GM19023 (cell line): ENCODE measurements around the gene SLC6A18.
"Not testable (repeated sequence)": the region's sequence is repeated elsewhere in the genome, so short reads cannot be mapped to it uniquely, and the experiment has no call there.

Experiments used
- ATAC-seq: cut with Tn5 transposase; IDR thresholded peaks from one replicate; pipeline ENCODE4 v1.9.1; 2021; ENCODE audit warnings: mild to moderate bottlenecking, moderate library complexity; ENCODE audit not compliant: unreplicated experiment

Gene SLC6A18

DNA sequence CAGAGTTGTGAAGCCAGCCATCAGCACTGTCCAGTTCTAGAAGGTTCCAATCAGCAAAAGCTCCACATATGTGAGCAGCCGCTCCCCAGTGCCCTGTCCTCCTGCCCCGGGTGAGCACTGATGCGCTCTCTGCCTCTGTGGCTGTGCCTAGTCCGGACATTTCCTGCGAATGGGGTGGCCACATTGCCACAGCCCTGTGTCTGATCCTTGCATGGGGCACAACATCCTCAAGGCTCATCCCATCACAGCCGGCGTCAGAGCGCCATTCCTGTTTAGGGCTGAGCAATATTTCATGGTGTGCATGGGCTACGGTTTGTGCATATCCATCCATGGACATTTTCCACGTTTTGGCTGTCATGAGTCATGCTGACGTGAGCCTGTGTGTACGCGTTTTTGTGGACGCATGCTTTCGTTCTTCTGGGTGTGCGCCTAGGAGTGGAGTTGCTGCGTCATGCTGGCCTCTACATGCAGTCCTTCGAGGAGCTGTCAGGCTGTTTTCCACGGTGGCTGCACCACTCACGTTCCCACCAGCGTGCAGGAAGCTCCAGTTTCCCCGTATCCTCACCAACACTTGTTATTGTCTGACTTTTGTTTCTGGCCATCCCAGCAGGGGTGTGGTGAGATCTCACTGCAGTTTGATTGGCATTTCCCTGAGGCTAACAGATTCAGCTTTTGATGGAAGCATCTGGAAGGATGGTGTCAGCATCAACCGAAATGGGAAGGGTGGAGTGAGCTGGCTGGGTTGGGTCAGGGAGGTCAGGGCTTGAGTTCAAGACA lies 9.7 kb upstream of the SLC6A18 start:
- ATAC-seq = no peak

- no peak for ATAC-seq
These were observed 8.8 kb upstream of the SLC6A18 start for GRCh38 chr5:1216211-1216917.

- no peak for ATAC-seq
These were observed 8.3 kb upstream of the SLC6A18 start for GRCh38 chr5:1216918-1217295.

GRCh38 chr5:1217596-1218206 lies 7.5 kb upstream of the SLC6A18 start:
- no peak for ATAC-seq

DNA sequence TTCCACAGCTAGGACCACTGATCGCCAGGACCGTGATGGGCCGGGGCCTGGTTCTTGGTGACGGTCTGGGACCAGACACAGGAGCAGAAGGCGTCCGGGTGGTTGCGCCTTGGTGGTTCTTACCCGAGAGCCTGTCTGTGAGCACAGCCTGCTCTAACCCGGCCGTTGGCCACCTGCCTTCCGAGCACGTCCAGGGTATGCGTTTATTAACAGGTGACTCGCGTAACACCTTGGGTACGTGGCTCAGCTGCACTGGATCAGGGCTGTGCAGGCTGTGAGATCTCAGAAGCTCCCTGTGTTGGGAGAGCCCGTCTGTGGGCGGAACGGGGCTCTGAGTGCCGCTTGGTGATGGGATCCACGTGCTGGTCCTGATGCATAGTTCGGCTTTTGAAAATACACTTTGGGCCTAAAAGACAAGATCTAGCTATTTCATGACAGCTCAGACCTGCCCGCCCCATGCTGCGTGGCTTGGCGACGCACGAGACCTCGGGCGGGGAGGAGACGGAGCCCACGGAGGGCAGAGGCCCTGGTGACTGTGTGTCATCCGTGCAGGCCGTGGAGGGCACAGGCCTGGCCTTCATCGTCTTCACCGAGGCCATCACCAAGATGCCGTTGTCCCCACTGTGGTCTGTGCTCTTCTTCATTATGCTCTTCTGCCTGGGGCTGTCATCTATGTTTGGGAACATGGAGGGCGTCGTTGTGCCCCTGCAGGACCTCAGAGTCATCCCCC lies 6.7 kb upstream of the SLC6A18 start:
- ATAC-seq = no peak

DNA sequence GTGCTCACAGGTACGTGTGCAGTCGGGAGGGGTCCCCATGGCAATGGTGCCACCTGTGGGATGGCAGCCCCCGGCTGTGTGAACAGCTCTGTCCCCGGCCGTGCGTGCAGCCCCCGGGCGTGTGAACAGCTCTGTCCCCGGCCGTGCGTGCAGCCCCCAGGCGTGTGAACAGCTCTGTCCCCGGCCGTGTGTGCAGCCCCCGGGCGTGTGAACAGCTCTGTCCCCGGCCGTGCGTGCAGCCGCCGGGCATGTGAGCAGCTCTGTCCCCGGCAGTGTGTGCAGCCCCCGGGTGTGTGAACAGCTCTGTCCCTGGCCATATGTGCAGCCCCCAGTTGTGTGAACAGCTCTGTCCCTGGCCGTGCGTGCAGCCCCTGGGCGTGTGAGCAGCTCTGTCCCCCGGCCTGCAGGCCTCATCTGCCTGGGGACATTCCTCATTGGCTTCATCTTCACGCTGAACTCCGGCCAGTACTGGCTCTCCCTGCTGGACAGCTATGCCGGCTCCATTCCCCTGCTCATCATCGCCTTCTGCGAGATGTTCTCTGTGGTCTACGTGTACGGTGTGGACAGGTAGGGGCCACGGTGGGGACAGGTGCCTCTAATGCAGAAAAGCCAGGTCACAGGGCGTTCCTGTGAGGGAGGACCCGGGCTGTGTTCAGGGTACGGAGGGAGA lies 5.9 kb upstream of the SLC6A18 start:
- no peak for ATAC-seq

DNA sequence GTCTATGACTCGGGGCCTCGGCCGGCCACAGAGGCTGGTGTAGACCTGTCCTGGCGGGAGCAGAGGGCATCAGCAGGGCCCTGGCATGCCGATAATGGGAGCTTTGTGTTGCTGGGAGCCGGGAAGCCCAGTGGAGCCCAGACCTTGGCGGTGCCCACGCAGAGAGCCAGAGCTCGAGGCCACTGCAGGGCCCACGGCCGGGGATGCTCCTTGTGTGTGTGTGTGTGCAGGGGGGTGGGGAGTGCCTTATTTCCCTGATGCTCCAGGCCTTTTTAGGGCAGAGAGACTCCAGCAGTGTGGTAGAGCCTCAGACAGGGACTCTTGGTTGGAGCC lies 5.4 kb upstream of the SLC6A18 start:
- ATAC-seq = no peak

DNA sequence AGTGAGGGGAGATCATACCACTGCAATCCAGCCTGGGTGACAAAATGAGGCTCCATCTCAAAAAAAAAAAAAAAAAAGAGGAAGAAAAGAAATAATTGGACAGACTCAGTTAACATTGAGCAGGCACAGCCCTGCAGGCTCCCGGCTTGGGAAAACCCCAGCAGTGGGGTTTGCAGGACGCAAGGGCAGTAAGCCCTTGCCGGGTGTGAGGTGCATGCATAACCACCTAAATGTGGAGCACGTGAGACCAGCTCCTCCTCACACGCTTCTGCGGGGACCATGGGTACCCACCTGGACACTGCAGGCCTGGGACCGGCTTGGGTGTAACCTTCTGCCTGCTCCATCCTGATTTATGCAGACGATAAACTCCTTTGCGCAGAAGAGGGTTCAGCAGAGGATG lies 4.8 kb upstream of the SLC6A18 start:
- ATAC-seq = no peak

GRCh38 chr5:1220831-1221230 lies 4.3 kb upstream of the SLC6A18 start:
- ATAC-seq = no peak

DNA sequence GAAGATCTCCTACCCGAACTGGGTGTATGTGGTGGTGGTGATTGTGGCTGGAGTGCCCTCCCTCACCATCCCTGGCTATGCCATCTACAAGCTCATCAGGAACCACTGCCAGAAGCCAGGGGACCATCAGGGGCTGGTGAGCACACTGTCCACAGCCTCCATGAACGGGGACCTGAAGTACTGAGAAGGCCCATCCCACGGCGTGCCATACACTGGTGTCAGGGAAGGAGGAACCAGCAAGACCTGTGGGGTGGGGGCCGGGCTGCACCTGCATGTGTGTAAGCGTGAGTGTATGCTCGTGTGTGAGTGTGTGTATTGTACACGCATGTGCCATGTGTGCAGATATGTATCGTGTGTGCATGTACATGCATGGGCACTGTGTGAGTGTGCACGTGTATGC lies 3.5 kb upstream of the SLC6A18 start:
- ATAC-seq = no peak

GRCh38 chr5:1222147-1222546 lies 3.0 kb upstream of the SLC6A18 start:
- no peak for ATAC-seq

- no peak for ATAC-seq
These were observed 2.4 kb upstream of the SLC6A18 start for GRCh38 chr5:1222621-1223277.

DNA sequence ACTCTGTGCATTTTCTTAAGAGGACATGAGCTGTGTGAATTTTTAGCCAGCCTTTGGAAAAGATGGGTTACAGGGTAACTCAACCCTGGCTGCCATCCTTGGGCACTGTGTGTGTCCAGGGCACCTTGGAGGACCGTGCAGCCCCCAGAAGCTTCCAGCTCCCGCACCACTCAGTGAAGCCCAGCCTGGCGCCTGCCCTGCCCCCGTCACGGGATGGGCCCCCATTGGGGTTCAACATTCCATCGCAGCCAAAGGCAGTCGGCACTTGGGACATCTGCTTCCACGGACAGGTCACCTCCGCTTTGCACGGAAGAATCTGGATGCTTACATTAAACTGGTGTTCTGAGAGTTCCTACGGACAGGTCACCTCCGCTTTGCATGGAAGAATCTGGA lies 1.9 kb upstream of the SLC6A18 start:
- no peak for ATAC-seq

GRCh38 chr5:1224631-1225030 lies 550 bp upstream of the SLC6A18 start:
- no peak for ATAC-seq

DNA sequence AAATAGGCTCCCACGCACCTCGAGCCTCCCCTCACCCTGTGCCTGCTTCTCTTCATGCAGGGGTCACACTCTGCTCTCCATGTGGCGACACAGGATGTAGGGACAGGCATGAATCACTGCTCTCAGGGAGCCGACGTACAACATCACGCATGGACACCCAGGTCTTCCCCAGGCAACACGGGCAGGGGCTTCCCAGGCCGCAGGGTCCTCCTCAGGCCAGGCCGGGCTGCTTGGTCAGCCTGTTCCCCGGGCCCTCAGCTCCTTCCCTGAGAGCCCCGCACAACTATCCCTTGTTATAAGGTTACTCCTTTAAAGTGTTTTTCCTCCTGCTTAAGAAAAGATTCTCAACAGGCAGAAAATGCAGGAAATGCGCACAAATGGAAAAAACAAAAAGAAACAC lies 1.1 kb downstream of the SLC6A18 start:
- ATAC-seq = no peak

DNA sequence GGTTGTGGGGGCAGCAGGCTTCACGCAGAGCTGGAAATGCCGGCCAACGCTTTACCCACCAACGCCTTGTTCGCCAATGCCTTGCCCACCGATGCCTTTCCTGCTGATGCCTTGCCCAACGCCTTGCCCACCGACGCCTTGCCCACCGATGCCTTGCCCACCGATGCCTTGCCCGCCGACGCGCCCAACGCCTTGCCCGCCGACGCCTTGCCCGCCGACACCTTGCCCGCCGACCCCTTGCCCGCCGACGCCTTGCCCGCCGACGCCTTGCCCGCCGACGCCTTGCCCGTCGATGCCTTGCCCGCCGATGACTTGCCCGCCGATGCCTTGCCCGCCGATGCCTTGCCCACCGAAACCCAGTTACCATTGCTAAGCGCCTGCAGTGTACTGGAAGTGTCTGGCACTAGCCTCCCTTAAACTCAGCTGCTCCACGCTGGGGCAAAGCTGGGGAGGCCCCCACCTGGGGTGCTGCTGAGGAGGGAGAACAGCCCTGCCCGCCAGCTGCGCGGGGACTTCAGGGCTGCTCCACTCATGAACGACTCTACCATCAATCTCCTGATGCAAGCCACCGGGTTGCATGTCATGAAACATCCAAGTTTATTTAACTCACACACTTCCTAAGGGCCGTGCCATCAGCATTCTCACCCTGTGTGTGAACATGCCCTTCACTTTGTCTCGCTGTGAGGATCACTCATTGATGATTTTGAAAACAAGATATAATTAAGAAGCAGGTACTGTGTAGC lies 1.8 kb downstream of the SLC6A18 start:
- ATAC-seq = no peak

DNA sequence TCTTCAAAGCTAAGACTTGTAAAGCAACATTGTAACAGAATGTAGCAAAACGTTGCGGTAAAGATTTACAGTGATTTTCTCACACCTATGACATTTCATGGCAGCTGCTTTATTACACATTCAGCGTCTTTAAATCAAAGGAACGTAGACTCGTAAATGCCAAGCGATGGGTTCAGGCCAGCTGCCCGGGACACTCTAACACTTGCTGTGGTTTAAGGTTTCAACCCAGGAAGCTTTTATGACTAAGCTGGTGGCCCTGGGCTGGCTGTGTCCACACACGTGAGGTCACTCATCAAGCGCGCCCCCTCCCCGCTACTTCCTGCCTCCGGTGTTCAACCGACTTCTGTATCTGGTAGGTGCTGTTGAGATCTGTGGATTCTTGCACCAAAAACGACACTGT lies 2.5 kb downstream of the SLC6A18 start:
- ATAC-seq = no peak

- no peak for ATAC-seq
These were observed 2.9 kb downstream of the SLC6A18 start for GRCh38 chr5:1228120-1228519.

DNA sequence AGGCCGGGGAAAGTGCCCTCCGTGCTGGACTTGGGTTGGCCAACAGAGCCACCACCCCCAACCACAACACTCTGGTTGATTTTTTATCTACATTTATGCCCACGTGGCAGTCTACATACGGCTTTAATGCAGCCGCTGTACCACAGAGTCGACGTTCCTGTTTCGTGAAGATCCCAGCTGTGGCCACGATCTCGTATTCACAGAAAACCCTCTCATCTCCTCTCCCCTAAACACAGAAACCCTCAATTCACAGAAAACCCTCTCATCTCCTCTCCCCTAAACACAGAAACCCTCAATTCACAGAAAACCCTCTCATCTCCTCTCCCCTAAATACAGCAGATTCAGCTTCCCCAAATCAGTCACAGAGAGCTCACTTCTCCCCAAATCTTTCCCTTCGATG lies 3.8 kb downstream of the SLC6A18 start:
- ATAC-seq = not testable (repeated sequence)

GRCh38 chr5:1229822-1230221 lies 4.6 kb downstream of the SLC6A18 start:
- no peak for ATAC-seq
